Panc1 (cell line): ENCODE measurements around the gene KCNIP4. TPM values are rescaled to one million over a fixed set of nuclear protein-coding genes. Genes with fewer than 3 reads are reported as not detected.

ENCODE experiments used
- ATAC-seq: fragments of 200-7000 bp; cut with Tn5 transposase; 2 replicates; pipeline ENCODE4 v1.9.1; 2020; ENCODE audit warnings: mild to moderate bottlenecking, moderate library complexity
- BruUV-seq: library from RNA; stranded (reverse); fragments of 400-500 nt; replicated peaks from 2 replicates; lab custom pipeline; 2021; lab: Mats Ljungman, UMichigan
- CTCF ChIA-PET: fragments of 300-600 bp; sonication (Branson Sonifier 250); formaldehyde crosslinking; loops from one replicate; lab custom pipeline; 2022; ENCODE audit warnings: antibody characterized with exemption; lab: Charles Lee
- POLR2A ChIA-PET: fragments of 300-600 bp; sonication (Branson Sonifier 250); formaldehyde crosslinking; loops from one replicate; lab custom pipeline; 2022; ENCODE audit warnings: antibody characterized with exemption; lab: Charles Lee
- DNase-seq: peaks from one replicate; pipeline ENCODE4 v3.0.0-alpha.2; 2010; ENCODE audit warnings: low read depth, low spot score
- H3K27ac ChIP-seq: 2 replicates; pipeline ENCODE4 v1.5.1; 2011; ENCODE audit warnings: mild to moderate bottlenecking, low read length, inconsistent platforms
- H3K27me3 ChIP-seq: fragments of 200-500 bp; sonication (Bioruptor generic); 2 replicates; pipeline ENCODE4 v1.6.0; 2014; ENCODE audit warnings: low read length, inconsistent platforms; ENCODE audit not compliant: control insufficient read depth, insufficient read depth
- H3K36me3 ChIP-seq: fragments of 200-500 bp; sonication (Bioruptor generic); 2 replicates; pipeline ENCODE4 v1.5.1; 2014; ENCODE audit warnings: inconsistent platforms, mild to moderate bottlenecking, low read length, moderate library complexity; ENCODE audit not compliant: control insufficient read depth, insufficient read depth
- H3K4me1 ChIP-seq: 2 replicates; pipeline ENCODE4 v1.5.1; 2011; ENCODE audit warnings: inconsistent platforms, mild to moderate bottlenecking, low read length, moderate library complexity; ENCODE audit not compliant: control insufficient read depth, insufficient read depth
- H3K4me3 ChIP-seq, 2 experiments: 2 replicates each; pipeline ENCODE4 v1.5.1; 2011 to 2012; ENCODE audit warnings: low read depth in 2 of 2, low read length in 2 of 2, mild to moderate bottlenecking in 2 of 2, inconsistent platforms in 1 of 2, moderate library complexity in 1 of 2
- H3K9me3 ChIP-seq: fragments of 200-500 bp; sonication (Bioruptor generic); 2 replicates; pipeline ENCODE4 v1.5.1; 2014; ENCODE audit warnings: low read depth, mild to moderate bottlenecking, inconsistent platforms, low read length, moderate library complexity; ENCODE audit not compliant: control insufficient read depth, insufficient read depth
- POLR2AphosphoS5 ChIP-seq: IDR thresholded peaks from 2 replicates; pipeline ENCODE4 v1.6.1; 2012; ENCODE audit warnings: mild to moderate bottlenecking, low read depth, low read length, moderate library complexity
- REST ChIP-seq, 2 experiments: IDR thresholded peaks; 2 replicates each; pipeline ENCODE4 v1.6.1; 2011 to 2012; ENCODE audit warnings: low read depth in 2 of 2, control low read depth in 1 of 2, low read length in 1 of 2, mild to moderate bottlenecking in 1 of 2, moderate library complexity in 1 of 2; ENCODE audit not compliant: insufficient read depth in 1 of 2
- SIN3A ChIP-seq: IDR thresholded peaks from 2 replicates; pipeline ENCODE4 v1.6.1; 2012; ENCODE audit warnings: low read depth, mild to moderate bottlenecking, low read length, moderate library complexity, borderline replicate concordance; ENCODE audit not compliant: insufficient read depth
- TCF7L2 ChIP-seq: IDR thresholded peaks from 2 replicates; pipeline ENCODE4 v1.6.1; 2011; ENCODE audit warnings: mild to moderate bottlenecking, low read depth, low read length, inconsistent platforms
- in situ Hi-C: cut with HindIII; loops from 2 replicates; pipeline ENCODE4 v1.10.0; 2016; ENCODE audit warnings: low sequenced_read_pairs, low pct_unique_long_range_greater_than_20kb
- intact Hi-C: fragments of 100-400 bp; cut with micrococcal nuclease; formaldehyde crosslinking; loops from one replicate; pipeline ENCODE4 v1.10.0; 2022; ENCODE audit not compliant: unreplicated experiment
- total RNA-seq: library from RNA; stranded (reverse); gene quantifications from one replicate; pipeline ENCODE4 v1.2.1, GENCODE V29; 2021; ENCODE audit not compliant: unreplicated experiment
- TF ChIP-seq, protein P1 (sequence below): fragments of 450-650 bp; IDR thresholded peaks from 2 replicates; pipeline ENCODE4 v1.5.1; 2017; ENCODE audit warnings: mild to moderate bottlenecking

The KCNIP4 gene
- total RNA-seq, 1 experiment from 2014 or later, result not detected

DNA sequence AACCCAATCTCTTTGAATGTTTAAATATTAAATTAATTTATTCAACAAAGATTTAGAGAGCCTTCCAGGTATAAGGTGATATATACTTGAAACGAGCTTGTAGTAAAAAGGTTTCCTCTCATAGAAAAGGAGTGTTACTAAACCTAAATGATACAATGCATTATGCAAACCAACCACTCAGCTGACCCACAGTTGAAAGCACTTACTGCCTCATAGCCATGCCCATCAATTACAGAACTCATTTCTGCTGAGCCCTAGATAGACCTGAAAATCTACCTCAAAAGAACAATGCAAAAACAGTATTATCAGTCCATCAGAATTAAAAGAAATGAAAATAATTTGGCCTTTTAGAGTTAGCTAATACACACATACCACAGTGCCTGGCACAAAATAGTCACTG lies 75.4 kb downstream of the KCNIP4 start:
- no TSS peak for BruUV-seq
- H3K9me3 ChIP-seq, result no peaks in the 10 kb centered on the region

DNA sequence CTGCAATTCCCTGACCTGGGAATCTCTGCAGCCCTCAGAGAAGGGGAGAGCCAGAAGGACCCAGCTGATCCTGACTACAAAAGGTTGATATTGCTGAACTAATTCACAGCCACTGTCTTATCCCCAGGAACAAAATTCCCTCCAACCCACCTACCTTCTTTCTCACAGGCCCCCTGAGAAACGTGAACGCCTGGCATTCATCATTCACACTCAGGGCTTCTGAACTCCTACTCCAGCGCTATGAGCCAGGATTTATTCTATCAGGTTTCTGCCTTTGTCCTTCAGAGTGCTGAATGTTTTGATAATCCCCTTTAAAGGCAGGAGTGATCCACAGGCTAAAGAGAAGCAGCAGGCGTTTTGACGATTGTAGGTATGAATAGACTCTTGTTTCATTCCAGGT lies 76.5 kb downstream of the KCNIP4 start:
- ChIA-PET CTCF (no interaction called here), POLR2A (no interaction called here)
- Histone ChIP-seq H3K27ac (no peak overlapping the region), H3K4me1 (no peaks in the 10 kb centered on the region), H3K27me3 (no peaks in the 10 kb centered on the region), H3K36me3 (no peaks in the 10 kb centered on the region), H3K4me3 (no peak overlapping the region), H3K9me3 (no peaks in the 10 kb centered on the region)
- intact Hi-C loops, result no loop called here
- DNase-seq (no peak), ATAC-seq (no peak)
- in situ Hi-C loops, result no loop called here
- no peak for TF ChIP-seq POLR2AphosphoS5
- no peak for TF ChIP-seq REST (IDR thresholded peaks at IDR 0.05; ENCODE audit: insufficient read depth in 1 of 2, low read depth in 2 of 2, low read length in 1 of 2)
- TF ChIP-seq TCF7L2, result no peak
- no peak for TF ChIP-seq SIN3A
- TF ChIP-seq, protein P1, sequence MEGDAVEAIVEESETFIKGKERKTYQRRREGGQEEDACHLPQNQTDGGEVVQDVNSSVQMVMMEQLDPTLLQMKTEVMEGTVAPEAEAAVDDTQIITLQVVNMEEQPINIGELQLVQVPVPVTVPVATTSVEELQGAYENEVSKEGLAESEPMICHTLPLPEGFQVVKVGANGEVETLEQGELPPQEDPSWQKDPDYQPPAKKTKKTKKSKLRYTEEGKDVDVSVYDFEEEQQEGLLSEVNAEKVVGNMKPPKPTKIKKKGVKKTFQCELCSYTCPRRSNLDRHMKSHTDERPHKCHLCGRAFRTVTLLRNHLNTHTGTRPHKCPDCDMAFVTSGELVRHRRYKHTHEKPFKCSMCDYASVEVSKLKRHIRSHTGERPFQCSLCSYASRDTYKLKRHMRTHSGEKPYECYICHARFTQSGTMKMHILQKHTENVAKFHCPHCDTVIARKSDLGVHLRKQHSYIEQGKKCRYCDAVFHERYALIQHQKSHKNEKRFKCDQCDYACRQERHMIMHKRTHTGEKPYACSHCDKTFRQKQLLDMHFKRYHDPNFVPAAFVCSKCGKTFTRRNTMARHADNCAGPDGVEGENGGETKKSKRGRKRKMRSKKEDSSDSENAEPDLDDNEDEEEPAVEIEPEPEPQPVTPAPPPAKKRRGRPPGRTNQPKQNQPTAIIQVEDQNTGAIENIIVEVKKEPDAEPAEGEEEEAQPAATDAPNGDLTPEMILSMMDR, result no peak
- no TSS peak for BruUV-seq

More for the DNA sequence above, 75.4 kb downstream of the KCNIP4 start:
- POLR2A ChIA-PET, result no interaction called here
- Histone ChIP-seq H3K4me1 (no peaks in the 10 kb centered on the region), H3K27me3 (no peaks in the 10 kb centered on the region), H3K4me3 (no peak overlapping the region), H3K36me3 (no peaks in the 10 kb centered on the region), H3K27ac (no peak overlapping the region)
- TF ChIP-seq TCF7L2 (no peak), REST (IDR thresholded peaks at IDR 0.05; ENCODE audit: insufficient read depth in 1 of 2, low read depth in 2 of 2, low read length in 1 of 2) (no peak), SIN3A (no peak), POLR2AphosphoS5 (no peak)
- TF ChIP-seq, protein P1, result no peak
- ATAC-seq (no peak), DNase-seq (no peak)
- CTCF ChIA-PET, result no interaction called here
- intact Hi-C loops (no loop called here), in situ Hi-C loops (no loop called here)
